Lung (tissue), 16 donors: ENCODE results near the gene GAPDH. TPM values are rescaled to one million over a fixed set of nuclear protein-coding genes. Genes with fewer than 3 reads are reported as not detected.
"Not testable (repeated sequence)": the region's sequence is repeated elsewhere in the genome, so short reads cannot be mapped to it uniquely, and the experiment has no call there.

Experiments used
- ATAC-seq: fragments of 200-7000 bp; cut with Tn5 transposase; one replicate; pipeline ENCODE4 v1.9.1; 2020; ENCODE audit warnings: moderate number of reproducible peaks; ENCODE audit not compliant: insufficient read depth, low FRiP score
- DNase-seq, 3 donors: peaks; one replicate each; pipeline ENCODE4 v3.0.0-alpha.2; 2013 to 2017
- H3K27ac ChIP-seq, 2 donors: one replicate each; pipeline ENCODE4 v1.5.1; 2013; ENCODE audit warnings: mild to moderate bottlenecking in 2 of 2, moderate library complexity in 2 of 2, control low read depth in 1 of 2, inconsistent platforms in 1 of 2, low read depth in 1 of 2, low read length in 1 of 2
- H3K27me3 ChIP-seq, 3 donors: one replicate each; pipeline ENCODE4 v1.5.1; 2013; ENCODE audit warnings: low read length in 2 of 3; ENCODE audit not compliant: control insufficient read depth in 3 of 3, insufficient read depth in 3 of 3
- H3K36me3 ChIP-seq, 4 donors: one replicate each; pipeline ENCODE4 v1.5.1; 2013; ENCODE audit warnings: low read length in 4 of 4, mild to moderate bottlenecking in 1 of 4, moderate library complexity in 1 of 4; ENCODE audit not compliant: control insufficient read depth in 4 of 4, insufficient read depth in 4 of 4
- H3K4me1 ChIP-seq, 5 donors: one replicate each; pipeline ENCODE4 v1.5.1; 2013; ENCODE audit warnings: low read length in 5 of 5, mild to moderate bottlenecking in 2 of 5, moderate library complexity in 1 of 5; ENCODE audit not compliant: control insufficient read depth in 5 of 5, insufficient read depth in 5 of 5
- H3K4me3 ChIP-seq: one replicate; pipeline ENCODE4 v1.5.1; 2013; ENCODE audit warnings: mild to moderate bottlenecking, control low read depth, moderate library complexity
- H3K9ac ChIP-seq, 2 donors: one replicate each; pipeline ENCODE4 v1.5.1; 2013; ENCODE audit warnings: low read length in 2 of 2, control low read depth in 1 of 2; ENCODE audit not compliant: insufficient read depth in 1 of 2
- H3K9me3 ChIP-seq, 4 donors: one replicate each; pipeline ENCODE4 v1.5.1; 2013; ENCODE audit warnings: low read length in 3 of 4, mild to moderate bottlenecking in 1 of 4, moderate library complexity in 1 of 4; ENCODE audit not compliant: control insufficient read depth in 4 of 4, insufficient read depth in 3 of 4
- CTCF ChIP-seq: IDR thresholded peaks from 2 replicates; pipeline ENCODE4 v1.5.1; 2012; ENCODE audit warnings: mild to moderate bottlenecking; ENCODE audit errors: control extremely low read depth, extremely low read depth
- WGBS, 2 donors: extraction: QIAGEN DNeasy Blood & Tissue Kit; methylation state at CpG; one replicate each; pipeline ENCODE4 v1.1.7; 2013; 5-methylcytosine and 5-hydroxymethylcytosine counted together
- long read RNA-seq, 5 donors: transcript quantifications; one replicate each; lab custom pipeline, GENCODE V29; 2026
- polyA plus RNA-seq, 2 donors: library from polyadenylated mRNA; stranded (reverse); fragments of 200-250 nt; gene quantifications; one replicate each; pipeline ENCODE4 v1.2.1, GENCODE V29; 2013
- total RNA-seq, 2 donors: library from RNA; depleted of rRNA in 1 of 2; stranded (reverse); fragments of >200 nt in 1 of 2; gene quantifications; one replicate each; pipeline ENCODE4 v1.2.1, GENCODE V29; 2014 to 2021
- donor health status: control.
- donor health status: control.
- donor health status: Bipolar disorder and iron deficiency.
- donor health status: healthy.
- donor health status: DM: yes; HTN: yes; CAD: no.

GAPDH gene
- total RNA-seq (1,000 to 10,000 TPM in 1 of 2 donors, 100 to 1,000 TPM in 1; 843 to 1,983 TPM), polyA plus RNA-seq (1,000 to 10,000 TPM; 1,405 to 3,540 TPM)
- long read RNA-seq, donor 1, transcript GAPDH-204 (8 exons, 1,256 nt), result minor isoform, 41 of 1,734 reads
- long read RNA-seq, donor 1, transcript GAPDH-201 (9 exons, 1,875 nt), result major isoform, 945 of 1,734 reads
- long read RNA-seq, donor 1, partial matches to known transcripts, result 703 of 1,734 reads
- long read RNA-seq, donor 1, other reads (novel, unspliced or antisense), result 37 of 1,734 reads
- long read RNA-seq, donor 2, transcript GAPDH-204 (8 exons, 1,256 nt), result minor isoform, 19 of 827 reads
- long read RNA-seq, donor 2, transcript GAPDH-201 (9 exons, 1,875 nt), result major isoform, 315 of 827 reads
- long read RNA-seq, donor 2, partial matches to known transcripts, result 491 of 827 reads
- long read RNA-seq, donor 2, other reads (novel, unspliced or antisense), result 0 of 827 reads
- long read RNA-seq, donor 3, transcript GAPDH-201 (9 exons, 1,875 nt), result major isoform, 496 of 987 reads
- long read RNA-seq, donor 3, transcript GAPDH-204 (8 exons, 1,256 nt), result minor isoform, 26 of 987 reads
- long read RNA-seq, donor 3, partial matches to known transcripts, result 440 of 987 reads
- long read RNA-seq, donor 3, other reads (novel, unspliced or antisense), result 23 of 987 reads
- long read RNA-seq, donor 4, transcript GAPDH-201 (9 exons, 1,875 nt), result major isoform, 375 of 1,112 reads
- long read RNA-seq, donor 4, transcript GAPDH-204 (8 exons, 1,256 nt), result minor isoform, 17 of 1,112 reads
- long read RNA-seq, donor 4, partial matches to known transcripts, result 705 of 1,112 reads
- long read RNA-seq, donor 4, other reads (novel, unspliced or antisense), result 12 of 1,112 reads
- long read RNA-seq, donor 5, transcript GAPDH-204 (8 exons, 1,256 nt), result minor isoform, 50 of 2,080 reads
- long read RNA-seq, donor 5, transcript GAPDH-201 (9 exons, 1,875 nt), result major isoform, 1,092 of 2,080 reads
- long read RNA-seq, donor 5, partial matches to known transcripts, result 848 of 2,080 reads
- long read RNA-seq, donor 5, other reads (novel, unspliced or antisense), result 82 of 2,080 reads

GRCh38 chr12:6533923-6534694, at the start of gene GAPDH:
Gene GAPDH, plus strand, starts transcription at chr12:6534517. Its CDS starts 316 bp downstream, at chr12:6534833.
- Histone ChIP-seq H3K27me3 (no peaks in the 10 kb centered on the region), H3K4me3 (peak within 1 kb of the TSS; percentile 91), H3K9ac (peak within 1 kb of the TSS; percentile 68 to 77), H3K4me1 (peaks cover 0 to 36% (median 23%) of the 10 kb centered on the region in 5 donors), H3K9me3 (no peaks in the 10 kb centered on the region), H3K36me3 (peaks cover 0 to 47% (median 31%) of the 10 kb centered on the region in 4 donors), H3K27ac (peak within 1 kb of the TSS; percentile 97 to 98)
- DNase-seq (peak; percentile 96 to 99 (median 99)), ATAC-seq (peak; percentile 81)
- no peak for TF ChIP-seq CTCF
- 0 to 1% methylated on average over 57 to 62 of the region's 62 CpGs for WGBS, 2 donors

GRCh38 chr12:6488240-6488639, 46.1 kb upstream of the GAPDH start:
- H3K9ac ChIP-seq, result no peak overlapping the region
- TF ChIP-seq CTCF, result no peak
- H3K4me3 ChIP-seq, result no peak overlapping the region
- DNase-seq (no peak), ATAC-seq (no peak)
- no peak overlapping the region for H3K27ac ChIP-seq
- peaks cover 0 to 7% (median 0%) of the 10 kb centered on the region in 5 donors for H3K4me1 ChIP-seq
- H3K9me3 ChIP-seq, result no peaks in the 10 kb centered on the region
- H3K36me3 ChIP-seq, result peaks cover 0 to 10% (median under 1%) of the 10 kb centered on the region in 4 donors
- H3K27me3 ChIP-seq, result no peaks in the 10 kb centered on the region
- 66 to 97% methylated on average over 1 of the region's 1 CpG for WGBS, 2 donors

GRCh38 chr12:6489449-6489848, 44.9 kb upstream of the GAPDH start:
- Histone ChIP-seq H3K27me3 (no peaks in the 10 kb centered on the region), H3K36me3 (peaks cover 0 to 10% (median under 1%) of the 10 kb centered on the region in 4 donors), H3K27ac (no peak overlapping the region), H3K4me1 (peaks cover 0 to 10% (median 2%) of the 10 kb centered on the region in 5 donors), H3K4me3 (no peak overlapping the region), H3K9ac (no peak overlapping the region), H3K9me3 (no peaks in the 10 kb centered on the region)
- DNase-seq (no peak), ATAC-seq (no peak)
- no peak for TF ChIP-seq CTCF
- WGBS, 2 donors, result 68 to 83% methylated on average over 4 of the region's 4 CpGs

- DNase-seq, H3K27me3 ChIP-seq, H3K27ac ChIP-seq, H3K4me3 ChIP-seq, ATAC-seq, H3K9me3 ChIP-seq, H3K9ac ChIP-seq: not testable (repeated sequence)
- Histone ChIP-seq H3K4me1 (peaks cover 0 to 22% (median 8%) of the 10 kb centered on the region in 5 donors), H3K36me3 (peaks cover 0 to 12% (median under 1%) of the 10 kb centered on the region in 4 donors)
- 92 to 97% methylated on average over 1 of the region's 1 CpG for WGBS, 2 donors
These were observed 43.6 kb upstream of the GAPDH start for GRCh38 chr12:6490673-6491072.
